ENCODE data around the gene SSNA1.

The SSNA1 gene

GRCh38 chr9:137184881-137185660, 3.4 kb upstream of the SSNA1 start:
- no peak for FAIRE-seq

GRCh38 chr9:137185921-137186320, 2.6 kb upstream of the SSNA1 start:
- no peak for FAIRE-seq

GRCh38 chr9:137186385-137186784, 2.1 kb upstream of the SSNA1 start:
- FAIRE-seq, result no peak

GRCh38 chr9:137187386-137187785, 1.1 kb upstream of the SSNA1 start:
- FAIRE-seq, result no peak

GRCh38 chr9:137188086-137188489, 388 bp upstream of the SSNA1 start:
- no peak for FAIRE-seq

GRCh38 chr9:137189297-137190295, 1.1 kb downstream of the SSNA1 start:
- no peak for FAIRE-seq

- no peak for FAIRE-seq
Observed at GRCh38 chr9:137190315-137190856, 1.9 kb downstream of the SSNA1 start.

- FAIRE-seq, result no peak
Observed at GRCh38 chr9:137191245-137191644, 2.8 kb downstream of the SSNA1 start.

- FAIRE-seq, result no peak
Observed at GRCh38 chr9:137191691-137192447, 3.4 kb downstream of the SSNA1 start.

GRCh38 chr9:137192448-137192780, 3.9 kb downstream of the SSNA1 start:
- no peak for FAIRE-seq

- no peak for FAIRE-seq
Observed at GRCh38 chr9:137192859-137193258, 4.4 kb downstream of the SSNA1 start.

- no peak for FAIRE-seq
Observed at GRCh38 chr9:137193771-137194170, 5.3 kb downstream of the SSNA1 start.

- FAIRE-seq, result no peak
Observed at GRCh38 chr9:137194388-137194787, 5.9 kb downstream of the SSNA1 start.

- no peak for FAIRE-seq
Observed at GRCh38 chr9:137194909-137195308, 6.4 kb downstream of the SSNA1 start.

- no peak for FAIRE-seq
Observed at GRCh38 chr9:137195525-137196220, 7.2 kb downstream of the SSNA1 start.

GRCh38 chr9:137198051-137198901, 9.8 kb downstream of the SSNA1 start:
- FAIRE-seq, result no peak

GRCh38 chr9:137198902-137199283, 10.4 kb downstream of the SSNA1 start:
- no peak for FAIRE-seq

- FAIRE-seq, result no peak
Observed at GRCh38 chr9:137199411-137200121, 11.1 kb downstream of the SSNA1 start.

- peak; percentile 96 for FAIRE-seq
Observed at GRCh38 chr9:137200311-137201204, 12.1 kb downstream of the SSNA1 start, which contains the start of gene TPRN. Gene TPRN, minus strand, starts transcription at chr9:137200741. Its CDS starts 30 bp downstream, at chr9:137200711.
